HEK293T (cell line): ENCODE measurements around the gene MIA3.

Experiments used
- ARNT ChIP-seq: fragments of 450-650 bp; IDR thresholded peaks from 2 replicates; pipeline ENCODE4 v1.6.1; 2017; ENCODE audit warnings: mild to moderate bottlenecking
- BHLHE40 ChIP-seq: fragments of 450-650 bp; IDR thresholded peaks from 2 replicates; pipeline ENCODE4 v1.6.1; 2016; ENCODE audit warnings: mild to moderate bottlenecking, moderate library complexity, borderline replicate concordance
- CTBP1 ChIP-seq: fragments of 450-650 bp; IDR thresholded peaks from 2 replicates; pipeline ENCODE4 v1.6.1; 2016; ENCODE audit warnings: borderline replicate concordance
- FOXA1 ChIP-seq: fragments of 450-650 bp; IDR thresholded peaks from 2 replicates; pipeline ENCODE4 v1.6.1; 2016; ENCODE audit warnings: mild to moderate bottlenecking
- FOXK2 ChIP-seq: fragments of 450-650 bp; IDR thresholded peaks from 2 replicates; pipeline ENCODE4 v1.6.1; 2016; ENCODE audit warnings: mild to moderate bottlenecking
- LEF1 ChIP-seq: fragments of 450-650 bp; IDR thresholded peaks from 2 replicates; pipeline ENCODE4 v1.6.1; 2017; ENCODE audit warnings: mild to moderate bottlenecking, borderline replicate concordance
- SP1 ChIP-seq: fragments of 450-650 bp; IDR thresholded peaks from 2 replicates; pipeline ENCODE4 v1.6.1; 2017
- SUZ12 ChIP-seq: fragments of 450-650 bp; IDR thresholded peaks from 2 replicates; pipeline ENCODE4 v1.6.1; 2016; ENCODE audit warnings: mild to moderate bottlenecking
- ZNF384 ChIP-seq: fragments of 450-650 bp; IDR thresholded peaks from 2 replicates; pipeline ENCODE4 v1.6.1; 2016

- TF ChIP-seq ZNF384 (no peak), CTBP1 (no peak), BHLHE40 (no peak), SP1 (no peak), SUZ12 (no peak), FOXK2 (no peak), ARNT (no peak), LEF1 (no peak), FOXA1 (no peak)
Observed at GRCh38 chr1:222570837-222571236, 47.1 kb upstream of the MIA3 start.
